Activated B cell treated with CpG ODN at 0.5 μM for 24 hours (primary cell): ENCODE measurements around the gene GNG7. TPM values are rescaled to one million over a fixed set of nuclear protein-coding genes. Genes with fewer than 3 reads are reported as not detected.

Experiments used
- ATAC-seq: fragments of 200-7000 bp; cut with Tn5 transposase; one replicate; pipeline ENCODE4 v1.10.0; 2021; ENCODE audit warnings: low read depth, mild to moderate bottlenecking, moderate library complexity
- CTCF ChIA-PET: fragments of 350-600 bp; sonication (Branson Sonifier 250); formaldehyde crosslinking; loops from one replicate; lab custom pipeline; 2021; ENCODE audit warnings: antibody characterized with exemption; lab: Charles Lee
- POLR2A ChIA-PET: fragments of 350-600 bp; sonication (Branson Sonifier 250); formaldehyde crosslinking; loops from one replicate; lab custom pipeline; 2021; ENCODE audit warnings: antibody characterized with exemption; lab: Charles Lee
- DNase-seq: peaks from one replicate; pipeline ENCODE4 v3.0.0; 2022
- H3K27ac Mint-ChIP-seq: one replicate; pipeline ENCODE4 v1.8.0; 2020; ENCODE audit warnings: mixed read lengths
- H3K27me3 Mint-ChIP-seq: one replicate; pipeline ENCODE4 v1.8.0; 2021; ENCODE audit warnings: mixed read lengths
- H3K36me3 Mint-ChIP-seq: one replicate; pipeline ENCODE4 v1.8.0; 2021; ENCODE audit warnings: low read depth, mixed read lengths
- H3K4me1 Mint-ChIP-seq: one replicate; pipeline ENCODE4 v1.8.0; 2021; ENCODE audit warnings: mixed read lengths
- H3K4me3 Mint-ChIP-seq: one replicate; pipeline ENCODE4 v1.8.0; 2020; ENCODE audit warnings: mild to moderate bottlenecking, mixed read lengths
- H3K9me3 Mint-ChIP-seq: one replicate; pipeline ENCODE4 v1.8.0; 2020; ENCODE audit warnings: mixed read lengths
- intact Hi-C: fragments of 100-400 bp; cut with micrococcal nuclease; formaldehyde crosslinking; loops from one replicate; pipeline ENCODE4 v1.15.1; 2024
- total RNA-seq: library from RNA; stranded (reverse); gene quantifications from 2 replicates; pipeline ENCODE4 v1.2.3, GENCODE V29; 2022
- TF ChIP-seq, protein P1 (sequence below): fragments of 200-600 bp; IDR thresholded peaks from one replicate; pipeline ENCODE4 v1.8.0; 2022; ENCODE audit warnings: antibody characterized with exemption, mild to moderate bottlenecking

GNG7 gene
- total RNA-seq, 1 donor from 2014 or later: 35.4 TPM

GRCh38 chr19:2723345-2723715 lies 20.8 kb upstream of the GNG7 start:
- intact Hi-C loops: no loop called here
- TF ChIP-seq, protein P1, sequence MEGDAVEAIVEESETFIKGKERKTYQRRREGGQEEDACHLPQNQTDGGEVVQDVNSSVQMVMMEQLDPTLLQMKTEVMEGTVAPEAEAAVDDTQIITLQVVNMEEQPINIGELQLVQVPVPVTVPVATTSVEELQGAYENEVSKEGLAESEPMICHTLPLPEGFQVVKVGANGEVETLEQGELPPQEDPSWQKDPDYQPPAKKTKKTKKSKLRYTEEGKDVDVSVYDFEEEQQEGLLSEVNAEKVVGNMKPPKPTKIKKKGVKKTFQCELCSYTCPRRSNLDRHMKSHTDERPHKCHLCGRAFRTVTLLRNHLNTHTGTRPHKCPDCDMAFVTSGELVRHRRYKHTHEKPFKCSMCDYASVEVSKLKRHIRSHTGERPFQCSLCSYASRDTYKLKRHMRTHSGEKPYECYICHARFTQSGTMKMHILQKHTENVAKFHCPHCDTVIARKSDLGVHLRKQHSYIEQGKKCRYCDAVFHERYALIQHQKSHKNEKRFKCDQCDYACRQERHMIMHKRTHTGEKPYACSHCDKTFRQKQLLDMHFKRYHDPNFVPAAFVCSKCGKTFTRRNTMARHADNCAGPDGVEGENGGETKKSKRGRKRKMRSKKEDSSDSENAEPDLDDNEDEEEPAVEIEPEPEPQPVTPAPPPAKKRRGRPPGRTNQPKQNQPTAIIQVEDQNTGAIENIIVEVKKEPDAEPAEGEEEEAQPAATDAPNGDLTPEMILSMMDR: no peak
- ChIA-PET CTCF (interaction anchor here (1.4 kb wide), 1 partner anchor 75 kb away, joined by 3 read pairs; no protein-coding TSS in a partner anchor), POLR2A (interaction anchor here (1.0 to 1.9 kb wide), 4 partner anchors 12 to 75 kb away, joined by 3 to 5 read pairs (median 4); no protein-coding TSS in a partner anchor)
- no peak for DNase-seq
- no peak overlapping the region for H3K4me3 Mint-ChIP-seq
- H3K27me3 Mint-ChIP-seq: peaks cover 5% of the 10 kb centered on the region
- peaks cover 36% of the 10 kb centered on the region for H3K4me1 Mint-ChIP-seq
- no peak overlapping the region for H3K27ac Mint-ChIP-seq
- no peaks in the 10 kb centered on the region for H3K9me3 Mint-ChIP-seq
- no peak for ATAC-seq
- no peaks in the 10 kb centered on the region for H3K36me3 Mint-ChIP-seq

- ChIA-PET POLR2A (interaction anchor here (0.5 to 1.9 kb wide), 6 partner anchors 12 to 102 kb away, joined by 3 to 8 read pairs (median 4); no protein-coding TSS in a partner anchor), CTCF (interaction anchor here (1.4 kb wide), 1 partner anchor 75 kb away, joined by 3 read pairs; no protein-coding TSS in a partner anchor)
- ATAC-seq (no peak), DNase-seq (no peak)
- intact Hi-C loops: no loop called here
- H3K36me3 Mint-ChIP-seq: no peaks in the 10 kb centered on the region
- peaks cover 34% of the 10 kb centered on the region for H3K4me1 Mint-ChIP-seq
- H3K9me3 Mint-ChIP-seq: no peaks in the 10 kb centered on the region
- H3K27me3 Mint-ChIP-seq: peaks cover 5% of the 10 kb centered on the region
- H3K4me3 Mint-ChIP-seq: no peak overlapping the region
- TF ChIP-seq, protein P1: no peak
- no peak overlapping the region for H3K27ac Mint-ChIP-seq
These were observed 20.2 kb upstream of the GNG7 start for GRCh38 chr19:2722541-2723344.

DNA sequence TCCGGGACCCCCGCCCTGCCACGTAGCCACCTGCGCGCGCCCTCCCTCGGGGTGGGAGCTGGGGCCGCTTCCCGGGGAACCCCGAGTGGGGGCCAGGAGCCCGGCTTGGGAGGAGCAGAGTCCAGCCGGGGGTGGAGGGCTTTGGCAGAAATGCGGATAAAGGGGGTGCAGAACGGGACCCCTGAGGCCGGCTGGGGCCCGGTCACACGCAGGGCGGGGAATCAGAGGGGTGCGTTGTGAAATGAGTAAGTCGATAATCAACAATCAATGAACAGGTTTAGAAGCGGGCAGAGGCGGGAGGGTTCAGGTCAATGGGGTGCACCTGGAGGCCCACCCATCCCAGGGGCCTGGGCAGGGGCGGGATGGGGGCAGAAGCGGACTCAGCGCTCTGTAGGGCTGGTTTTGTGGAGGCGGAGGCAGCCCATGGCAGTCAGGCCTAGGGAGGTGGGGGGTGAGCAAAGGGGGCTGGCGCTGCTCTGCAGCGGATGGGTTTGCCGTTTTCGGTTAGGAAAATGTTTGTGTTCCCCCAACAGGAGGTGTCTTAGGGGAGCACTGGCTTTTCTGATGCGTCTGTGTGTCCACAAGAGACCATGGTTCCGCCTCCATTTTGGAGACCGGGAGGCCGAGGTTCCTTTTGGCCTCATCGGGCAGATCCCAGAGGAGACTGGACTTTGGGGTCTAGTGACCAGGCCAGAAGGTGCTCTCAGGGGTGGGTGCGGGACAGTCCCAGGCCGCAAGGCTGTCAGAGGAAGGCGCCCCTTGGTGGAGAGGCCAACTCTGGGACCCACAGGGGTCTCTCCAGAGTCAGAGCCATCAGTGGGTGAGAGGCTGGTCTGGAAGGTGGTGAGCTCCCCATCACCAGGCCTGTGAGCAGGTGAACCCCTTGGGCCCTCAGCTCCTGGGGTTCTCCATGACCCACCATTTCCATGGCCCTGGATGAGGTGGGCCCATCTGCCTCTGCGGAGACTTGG lies 19.4 kb upstream of the GNG7 start:
- Mint-ChIP-seq H3K4me3 (peak overlapping the region; percentile 78), H3K36me3 (no peaks in the 10 kb centered on the region), H3K27me3 (peaks cover 5% of the 10 kb centered on the region), H3K4me1 (peaks cover 27% of the 10 kb centered on the region), H3K27ac (no peak overlapping the region), H3K9me3 (no peaks in the 10 kb centered on the region)
- intact Hi-C loops: loop anchor here (2.0 kb wide), 1 partner anchor 19 kb away; the partner anchor contains the start of gene SLC39A3
- DNase-seq: no peak
- POLR2A ChIA-PET: interaction anchor here (0.8 to 1.2 kb wide), 3 partner anchors 26 to 77 kb away, joined by 3 to 5 read pairs (median 3); no protein-coding TSS in a partner anchor
- CTCF ChIA-PET: interaction anchor here (1.4 kb wide), 1 partner anchor 74 kb away, joined by 3 read pairs; no protein-coding TSS in a partner anchor
- peak; percentile 18 for ATAC-seq
- TF ChIP-seq, protein P1: no peak

DNA sequence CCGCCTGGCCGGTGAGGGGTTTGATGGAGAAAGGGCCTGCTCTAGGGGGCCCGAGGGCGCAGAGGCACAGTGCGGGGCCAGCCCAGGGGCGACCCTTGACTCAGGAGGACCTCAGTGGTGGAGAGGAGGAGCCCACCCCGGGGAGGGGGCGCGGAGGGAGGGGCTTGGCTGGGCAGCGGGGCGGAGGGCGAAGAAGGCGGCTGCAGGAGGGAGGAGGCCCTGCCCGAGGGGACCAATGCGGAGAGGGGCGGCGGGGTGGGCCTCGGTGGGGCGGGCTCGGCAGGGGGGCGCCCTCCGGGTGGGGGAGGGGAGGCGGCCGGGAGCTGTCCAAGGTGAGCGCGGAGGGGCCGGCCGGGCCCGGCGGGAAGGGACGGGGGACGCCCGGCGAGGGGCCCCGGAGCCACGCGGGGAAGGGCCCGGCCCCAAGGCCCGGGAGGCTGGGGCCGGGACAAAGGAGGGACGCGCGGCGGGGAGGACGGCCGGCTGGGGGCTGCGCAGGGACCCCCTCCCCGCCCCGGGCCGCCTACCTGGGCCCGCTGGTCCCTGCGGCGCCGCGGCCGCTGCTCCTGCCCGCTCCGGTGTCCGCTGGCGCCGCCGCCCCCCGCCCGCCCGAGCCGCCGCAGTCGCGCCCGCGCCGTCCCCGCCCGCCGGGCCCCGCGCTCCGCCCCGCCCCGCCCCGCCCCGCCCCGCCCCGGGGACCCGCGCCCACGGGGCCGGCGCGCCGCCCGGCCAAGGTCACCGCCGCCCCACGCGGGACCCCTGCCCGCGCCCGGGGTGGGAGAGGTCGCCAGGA lies 18.5 kb upstream of the GNG7 start, which contains the start of gene DIRAS1:
DIRAS1 (minus strand) TSS at position 596 of the 793 bp plus-strand sequence. CDS start 3,566 bp downstream, outside the sequence.
- peak; percentile 61 for ATAC-seq
- ChIA-PET POLR2A (interaction anchor here (0.6 kb wide), 1 partner anchor 36 kb away, joined by 5 read pairs; no protein-coding TSS in a partner anchor), CTCF (no interaction called here)
- DNase-seq: no peak
- H3K4me3 Mint-ChIP-seq: peak within 1 kb of the TSS; percentile 78
- H3K27ac Mint-ChIP-seq: no peak within 1 kb of the TSS
- no peaks in the 10 kb centered on the region for H3K9me3 Mint-ChIP-seq
- H3K4me1 Mint-ChIP-seq: peaks cover 19% of the 10 kb centered on the region
- TF ChIP-seq, protein P1: no peak
- no peaks in the 10 kb centered on the region for H3K36me3 Mint-ChIP-seq
- H3K27me3 Mint-ChIP-seq: peaks cover 5% of the 10 kb centered on the region
- intact Hi-C loops: loop anchor here (1.0 to 2.0 kb wide), 2 partner anchors 10 to 20 kb away; partner anchors contain the start of gene SLC39A3
